ENCODE measurements around the gene PI4KA.

The PI4KA gene

GRCh38 chr22:20747223-20747622, 111.4 kb downstream of the PI4KA start:
- ATAC-seq, result no peak
- TF ChIP-seq ARNTL (CRISPR knock-in tag; IDR thresholded peaks at IDR 0.05; ENCODE audit: borderline replicate concordance, low read depth) (no peak), BACH2 (CRISPR knock-in tag; IDR thresholded peaks at IDR 0.05; ENCODE audit: borderline replicate concordance) (no peak), ISL1 (CRISPR knock-in tag; IDR thresholded peaks at IDR 0.05) (no peak), TSHZ2 (CRISPR knock-in tag; IDR thresholded peaks at IDR 0.05) (no peak), ZNF565 (CRISPR knock-in tag; conservative IDR thresholded peaks at IDR 0.05; ENCODE audit: low read depth) (no peak), ESRRG (CRISPR knock-in tag; IDR thresholded peaks at IDR 0.05) (no peak), POU6F1 (CRISPR knock-in tag; IDR thresholded peaks at IDR 0.05; ENCODE audit: borderline replicate concordance, low read depth) (no peak), TCF4 (CRISPR knock-in tag; IDR thresholded peaks at IDR 0.05; ENCODE audit: borderline replicate concordance) (no peak)

- ATAC-seq, result no peak
- TF ChIP-seq PPARA (CRISPR knock-in tag; IDR thresholded peaks at IDR 0.05; ENCODE audit: borderline replicate concordance) (no peak), SNAI2 (CRISPR knock-in tag; IDR thresholded peaks at IDR 0.05) (no peak)
Measured at GRCh38 chr22:20746431-20747189, 112.0 kb downstream of the PI4KA start.

- TF ChIP-seq ZNF565 (CRISPR knock-in tag; conservative IDR thresholded peaks at IDR 0.05; ENCODE audit: low read depth) (no peak), CSRNP3 (CRISPR knock-in tag; IDR thresholded peaks at IDR 0.05) (no peak), TCF4 (CRISPR knock-in tag; IDR thresholded peaks at IDR 0.05; ENCODE audit: borderline replicate concordance) (no peak), ZFP30 (CRISPR knock-in tag; IDR thresholded peaks at IDR 0.05) (no peak), ISL1 (CRISPR knock-in tag; IDR thresholded peaks at IDR 0.05) (no peak), ARNTL (CRISPR knock-in tag; IDR thresholded peaks at IDR 0.05; ENCODE audit: borderline replicate concordance, low read depth) (no peak), RARB (CRISPR knock-in tag; IDR thresholded peaks at IDR 0.05) (no peak), PPARA (CRISPR knock-in tag; IDR thresholded peaks at IDR 0.05; ENCODE audit: borderline replicate concordance) (no peak), BACH2 (CRISPR knock-in tag; IDR thresholded peaks at IDR 0.05; ENCODE audit: borderline replicate concordance) (no peak), GLIS3 (CRISPR knock-in tag; IDR thresholded peaks at IDR 0.05) (no peak), POU6F1 (CRISPR knock-in tag; IDR thresholded peaks at IDR 0.05; ENCODE audit: borderline replicate concordance, low read depth) (no peak), CREB5 (CRISPR knock-in tag; IDR thresholded peaks at IDR 0.05; ENCODE audit: low read depth) (no peak), CSDC2 (CRISPR knock-in tag; IDR thresholded peaks at IDR 0.05) (no peak), ZNF8 (CRISPR knock-in tag; IDR thresholded peaks at IDR 0.05) (no peak), SNAI2 (CRISPR knock-in tag; IDR thresholded peaks at IDR 0.05) (no peak), OSR1 (CRISPR knock-in tag; IDR thresholded peaks at IDR 0.05) (no peak)
- no peak for ATAC-seq
Measured at GRCh38 chr22:20745119-20745518, 113.5 kb downstream of the PI4KA start.

Data from SK-N-SH treated with all-trans-retinoic acid at 6 μM for 48 hours (cell line).